Loucy (cell line): ENCODE data around the gene GZMM.

Experiments
- H2AFZ ChIP-seq: fragments of 200-600 bp; sonication (generic); 2 replicates; pipeline ENCODE4 v1.6.0; 2016; ENCODE audit warnings: antibody characterized with exemption, mild to moderate bottlenecking, low read length, moderate library complexity
- H3F3A ChIP-seq: fragments of 200-600 bp; 2 replicates; pipeline ENCODE4 v1.6.0; 2016; ENCODE audit warnings: antibody characterized with exemption, low read depth, mild to moderate bottlenecking
- H3K27me3 ChIP-seq: fragments of 200-600 bp; sonication (generic); 2 replicates; pipeline ENCODE4 v1.6.1; 2014; ENCODE audit warnings: low read length, mild to moderate bottlenecking; ENCODE audit not compliant: insufficient read depth, poor library complexity, severe bottlenecking
- H3K36me3 ChIP-seq: fragments of 200-600 bp; sonication (generic); 2 replicates; pipeline ENCODE4 v1.6.1; 2016; ENCODE audit warnings: low read length; ENCODE audit not compliant: insufficient read depth
- H3K4me1 ChIP-seq: fragments of 200-600 bp; sonication (generic); 2 replicates; pipeline ENCODE4 v1.5.1; 2014; ENCODE audit warnings: low read length, mild to moderate bottlenecking; ENCODE audit not compliant: insufficient read depth, poor library complexity, severe bottlenecking
- H3K4me2 ChIP-seq: fragments of 200-600 bp; sonication (generic); 2 replicates; pipeline ENCODE4 v1.6.0; 2014; ENCODE audit warnings: antibody characterized with exemption, low read length, low read depth, mild to moderate bottlenecking; ENCODE audit not compliant: poor library complexity, severe bottlenecking
- H3K4me3 ChIP-seq: fragments of 200-600 bp; sonication (generic); 2 replicates; pipeline ENCODE4 v1.5.1; 2014; ENCODE audit warnings: low read length, mild to moderate bottlenecking, mixed read lengths; ENCODE audit not compliant: poor library complexity, severe bottlenecking
- H3K79me2 ChIP-seq: fragments of 200-600 bp; sonication (generic); 2 replicates; pipeline ENCODE4 v1.6.1; 2014; ENCODE audit warnings: low read length; ENCODE audit not compliant: insufficient read depth
- H3K9ac ChIP-seq: fragments of 200-600 bp; sonication (generic); 2 replicates; pipeline ENCODE4 v1.6.0; 2014; ENCODE audit warnings: mild to moderate bottlenecking, low read depth, low read length, moderate library complexity; ENCODE audit not compliant: poor library complexity, severe bottlenecking
- H3K9me2 ChIP-seq: fragments of 200-600 bp; sonication (generic); replicated peaks from 2 replicates; pipeline ENCODE4 v1.6.1; 2016; ENCODE audit warnings: low read depth, low read length, mixed read lengths
- H3K9me3 ChIP-seq: fragments of 200-600 bp; sonication (generic); 2 replicates; pipeline ENCODE4 v1.6.1; 2014; ENCODE audit warnings: mild to moderate bottlenecking, antibody characterized with exemption, low read length, low read depth; ENCODE audit not compliant: insufficient read depth
- H4K20me1 ChIP-seq: fragments of 200-600 bp; sonication (generic); 2 replicates; pipeline ENCODE4 v1.6.0; 2014; ENCODE audit warnings: antibody characterized with exemption, low read length, mild to moderate bottlenecking; ENCODE audit not compliant: insufficient read depth, poor library complexity, severe bottlenecking
- CTCF ChIP-seq: fragments of 200-600 bp; sonication (generic); conservative IDR thresholded peaks from 2 replicates; pipeline ENCODE4 v1.5.1; 2014; ENCODE audit warnings: mild to moderate bottlenecking, antibody characterized with exemption, low read length
- EZH2phosphoT487 ChIP-seq: fragments of 200-600 bp; IDR thresholded peaks from 2 replicates; pipeline ENCODE4 v1.6.1; 2018; ENCODE audit warnings: antibody characterized with exemption, mild to moderate bottlenecking, moderate library complexity, borderline replicate concordance

Gene GZMM

GRCh38 chr19:594265-594870 is 50.5 kb downstream of the GZMM start:
- no peaks in the 10 kb centered on the region for H3K9me3 ChIP-seq
- no peaks in the 10 kb centered on the region for H3K79me2 ChIP-seq
- H3F3A ChIP-seq: no peaks in the 10 kb centered on the region
- H3K27me3 ChIP-seq: no peaks in the 10 kb centered on the region
- H3K4me1 ChIP-seq: no peaks in the 10 kb centered on the region
- no peak overlapping the region for H3K9ac ChIP-seq
- H3K4me2 ChIP-seq: no peak overlapping the region
- no peak overlapping the region for H2AFZ ChIP-seq
- no peaks in the 10 kb centered on the region for H3K36me3 ChIP-seq
- TF ChIP-seq CTCF (no peak), EZH2phosphoT487 (no peak)
- H3K4me3 ChIP-seq: no peak overlapping the region
- no peaks in the 10 kb centered on the region for H3K9me2 ChIP-seq
- H4K20me1 ChIP-seq: no peaks in the 10 kb centered on the region

GRCh38 chr19:595326-596262 is 51.7 kb downstream of the GZMM start:
- H3K9ac ChIP-seq: no peak overlapping the region
- no peaks in the 10 kb centered on the region for H3K4me1 ChIP-seq
- no peaks in the 10 kb centered on the region for H4K20me1 ChIP-seq
- no peaks in the 10 kb centered on the region for H3K9me3 ChIP-seq
- H3K36me3 ChIP-seq: no peaks in the 10 kb centered on the region
- TF ChIP-seq EZH2phosphoT487 (no peak), CTCF (no peak)
- H3K4me2 ChIP-seq: no peak overlapping the region
- no peaks in the 10 kb centered on the region for H3K27me3 ChIP-seq
- no peak overlapping the region for H3K4me3 ChIP-seq
- no peaks in the 10 kb centered on the region for H3K9me2 ChIP-seq
- H3K79me2 ChIP-seq: no peaks in the 10 kb centered on the region
- no peak overlapping the region for H2AFZ ChIP-seq
- no peaks in the 10 kb centered on the region for H3F3A ChIP-seq

- Histone ChIP-seq H3K27me3 (no peaks in the 10 kb centered on the region), H3K36me3 (no peaks in the 10 kb centered on the region), H3K4me1 (no peaks in the 10 kb centered on the region), H4K20me1 (no peaks in the 10 kb centered on the region), H2AFZ (no peak overlapping the region), H3K79me2 (no peaks in the 10 kb centered on the region), H3F3A (no peaks in the 10 kb centered on the region), H3K4me2 (no peak overlapping the region), H3K9me2 (no peaks in the 10 kb centered on the region), H3K9me3 (no peaks in the 10 kb centered on the region), H3K9ac (no peak overlapping the region), H3K4me3 (no peak overlapping the region)
- TF ChIP-seq EZH2phosphoT487: no peak
- no peak for TF ChIP-seq CTCF
Measured at GRCh38 chr19:596263-596655, 52.4 kb downstream of the GZMM start.
